IMR-90 (cell line): ENCODE data around the gene CSNK2A1. TPM values are rescaled to one million over a fixed set of nuclear protein-coding genes. Genes with fewer than 3 reads are reported as not detected.

Experiments
- ATAC-seq: fragments of 200-7000 bp; cut with Tn5 transposase; 2 replicates; pipeline ENCODE4 v1.9.1; 2020; ENCODE audit warnings: low read depth, mild to moderate bottlenecking, moderate library complexity
- BruUV-seq: library from RNA; stranded (reverse); fragments of 400-500 nt; replicated peaks from 2 replicates; lab custom pipeline; 2021; lab: Mats Ljungman, UMichigan
- CTCF ChIA-PET: fragments of 300-600 bp; formaldehyde crosslinking; extraction: SDS; loops from one replicate; lab custom pipeline; 2021; ENCODE audit warnings: antibody characterized with exemption; lab: Yijun Ruan, JAX
- POLR2A ChIA-PET: fragments of 300-600 bp; sonication (Branson Sonifier 250); formaldehyde crosslinking; loops from one replicate; lab custom pipeline; 2022; ENCODE audit warnings: antibody characterized with exemption; ENCODE audit not compliant: unreplicated experiment; lab: Charles Lee
- DNase-seq: peaks from one replicate; pipeline ENCODE4 v3.0.0; 2013
- H2AFZ ChIP-seq: replicated peaks from 2 replicates; pipeline ENCODE3; 2013; ENCODE audit warnings: low read length, mild to moderate bottlenecking; ENCODE audit not compliant: poor library complexity
- H2AK5ac ChIP-seq: 2 replicates; pipeline ENCODE4 v1.6.1; 2013; ENCODE audit warnings: low read depth, low read length, inconsistent platforms
- H2AK9ac ChIP-seq: replicated peaks from 2 replicates; pipeline ENCODE3; 2013; ENCODE audit warnings: mild to moderate bottlenecking, low read depth, low read length, moderate library complexity; ENCODE audit not compliant: poor library complexity
- H2BK120ac ChIP-seq: 2 replicates; pipeline ENCODE4 v1.6.1; 2013; ENCODE audit warnings: low read depth, low read length, inconsistent platforms
- H2BK15ac ChIP-seq: 3 replicates; pipeline ENCODE4 v1.6.1; 2013; ENCODE audit warnings: low read depth, low read length, inconsistent platforms
- H2BK20ac ChIP-seq: 2 replicates; pipeline ENCODE4 v1.6.1; 2013; ENCODE audit warnings: low read depth, mild to moderate bottlenecking, inconsistent platforms, low read length, moderate library complexity
- H2BK5ac ChIP-seq: 2 replicates; pipeline ENCODE4 v1.6.1; 2013; ENCODE audit warnings: mild to moderate bottlenecking, low read depth, low read length, inconsistent platforms; ENCODE audit not compliant: poor library complexity, severe bottlenecking
- H3K14ac ChIP-seq: replicated peaks from 2 replicates; pipeline ENCODE4 v1.6.1; 2013; ENCODE audit warnings: low read depth, low read length, inconsistent platforms
- H3K18ac ChIP-seq: 2 replicates; pipeline ENCODE4 v1.6.1; 2013; ENCODE audit warnings: low read depth, low read length, control low read depth
- H3K23ac ChIP-seq: 2 replicates; pipeline ENCODE4 v1.6.1; 2013; ENCODE audit warnings: low read depth, low read length, inconsistent platforms
- H3K27ac ChIP-seq: 2 replicates; pipeline ENCODE4 v1.5.1; 2013; ENCODE audit warnings: mild to moderate bottlenecking, control low read depth, low read length; ENCODE audit not compliant: insufficient read depth
- H3K27me3 ChIP-seq: 2 replicates; pipeline ENCODE4 v1.6.1; 2013; ENCODE audit warnings: low read length; ENCODE audit not compliant: control insufficient read depth, insufficient read depth
- H3K36me3 ChIP-seq: 2 replicates; pipeline ENCODE4 v1.6.1; 2013; ENCODE audit warnings: low read length, mixed read lengths; ENCODE audit not compliant: control insufficient read depth, insufficient read depth
- H3K4ac ChIP-seq: 2 replicates; pipeline ENCODE4 v1.6.1; 2013; ENCODE audit warnings: low read depth, low read length, inconsistent platforms
- H3K4me1 ChIP-seq: 2 replicates; pipeline ENCODE4 v1.6.1; 2013; ENCODE audit warnings: low read length, mixed read lengths; ENCODE audit not compliant: control insufficient read depth, insufficient read depth
- H3K4me2 ChIP-seq: 2 replicates; pipeline ENCODE4 v1.6.1; 2013; ENCODE audit warnings: low read depth, mild to moderate bottlenecking, control low read depth, low read length, moderate library complexity
- H3K4me3 ChIP-seq: 2 replicates; pipeline ENCODE4 v1.5.1; 2013; ENCODE audit warnings: low read depth, mild to moderate bottlenecking, control low read depth, low read length, moderate library complexity; ENCODE audit not compliant: insufficient read depth
- H3K56ac ChIP-seq: 2 replicates; pipeline ENCODE4 v1.6.1; 2013; ENCODE audit warnings: low read length, inconsistent platforms; ENCODE audit not compliant: insufficient read depth; ENCODE audit errors: extremely low read depth
- H3K79me1 ChIP-seq, 2 experiments: 2 replicates each; pipeline ENCODE4 v1.6.1; 2013; ENCODE audit warnings: low read length in 2 of 2, inconsistent platforms in 1 of 2, low read depth in 1 of 2
- H3K9ac ChIP-seq: 2 replicates; pipeline ENCODE4 v1.6.1; 2013; ENCODE audit warnings: low read depth, low read length, control low read depth
- H3K9me1 ChIP-seq: 2 replicates; pipeline ENCODE4 v1.6.1; 2013; ENCODE audit warnings: low read length, inconsistent platforms; ENCODE audit not compliant: insufficient read depth
- H3K9me3 ChIP-seq: 2 replicates; pipeline ENCODE4 v1.6.1; 2013; ENCODE audit warnings: low read length; ENCODE audit not compliant: control insufficient read depth, insufficient read depth
- H4K20me1 ChIP-seq: 2 replicates; pipeline ENCODE4 v1.6.1; 2013; ENCODE audit warnings: low read length, inconsistent platforms; ENCODE audit not compliant: insufficient read depth
- H4K5ac ChIP-seq: 2 replicates; pipeline ENCODE4 v1.6.1; 2013; ENCODE audit warnings: mild to moderate bottlenecking, low read depth, low read length, control low read depth
- H4K8ac ChIP-seq, 2 experiments: 2 replicates each; pipeline ENCODE4 v1.6.1; 2013; ENCODE audit warnings: low read depth in 2 of 2, low read length in 2 of 2, control low read depth in 1 of 2, inconsistent platforms in 1 of 2
- H4K91ac ChIP-seq: 2 replicates; pipeline ENCODE4 v1.6.1; 2013; ENCODE audit warnings: low read depth, low read length, inconsistent platforms; ENCODE audit not compliant: insufficient read depth
- CTCF ChIP-seq: conservative IDR thresholded peaks from 2 replicates; pipeline ENCODE4 v1.5.1; 2012; ENCODE audit warnings: mild to moderate bottlenecking, low read depth, low read length, improper control_type of control experiment
- MAFK ChIP-seq: IDR thresholded peaks from 2 replicates; pipeline ENCODE4 v1.6.1; 2012; ENCODE audit warnings: low read depth, low read length, improper control_type of control experiment
- MAZ ChIP-seq: IDR thresholded peaks from 2 replicates; pipeline ENCODE4 v1.6.1; 2012; ENCODE audit warnings: low read depth, mild to moderate bottlenecking, low read length, improper control_type of control experiment, moderate library complexity, borderline replicate concordance
- USF2 ChIP-seq: fragments of 150-350 bp; IDR thresholded peaks from 2 replicates; pipeline ENCODE4 v1.6.1; 2017; ENCODE audit warnings: mild to moderate bottlenecking, antibody characterized with exemption, low read length, low read depth
- WGBS, 2 experiments: methylation state at CpG; one replicate each; pipeline versions ENCODE4 v1.1.5 to v1.1.7; 2013; ENCODE audit warnings: missing lambda C conversion rate in 2 of 2; ENCODE audit not compliant: insufficient read length in 1 of 2; ENCODE audit errors: extremely low coverage in 2 of 2; 5-methylcytosine and 5-hydroxymethylcytosine counted together
- dilution Hi-C: fragments of 300-500 bp; cut with HindIII; formaldehyde crosslinking; loops from one replicate; pipeline ENCODE4 v1.14.3; 2018; ENCODE audit warnings: low sequenced_read_pairs; ENCODE audit not compliant: unreplicated experiment
- in situ Hi-C: fragments of 300-500 bp; cut with MboI; formaldehyde crosslinking; loops from 3 replicates; pipeline ENCODE4 v1.14.3; 2019; ENCODE audit warnings: low sequenced_read_pairs, inconsistent platforms, mixed read lengths
- intact Hi-C: fragments of 100-400 bp; cut with micrococcal nuclease; formaldehyde crosslinking; loops from 2 replicates; pipeline ENCODE4 v1.10.0; 2022
- polyA plus RNA-seq, 3 experiments: library from polyadenylated mRNA; depleted of rRNA; stranded (reverse); fragments of >200 nt; gene quantifications; 2 replicates each; pipeline ENCODE4 v1.2.3, GENCODE V29; 2012; ENCODE audit warnings: low replicate concordance in 1 of 3
- total RNA-seq: library from RNA; depleted of rRNA; stranded (reverse); fragments of >200 nt; gene quantifications from 2 replicates; pipeline ENCODE4 v1.2.3, GENCODE V29; 2012

Gene CSNK2A1
- total and polyA plus RNA-seq, 2 of the 4 experiments (the other 2 are of a cell fraction) = 86.3 to 151 TPM

GRCh38 chr20:562232-562897 lies 18.8 kb upstream of the CSNK2A1 start:
- peaks cover 33% of the 10 kb centered on the region for H3K27me3 ChIP-seq
- no peaks in the 10 kb centered on the region for H3K9me1 ChIP-seq
- ATAC-seq (no peak), DNase-seq (no peak)
- no peak overlapping the region for H3K18ac ChIP-seq
- no peak overlapping the region for H2AK9ac ChIP-seq
- intact Hi-C loops = no loop called here
- H2BK5ac ChIP-seq = no peak overlapping the region
- no peak overlapping the region for H4K5ac ChIP-seq
- 100% methylated on average over 1 of the region's 5 CpGs; no CpG with 5 or more reads in 1 of the 2 experiments for WGBS, 2 experiments
- ChIA-PET CTCF (interaction anchor here (0.6 to 3.1 kb wide), 5 partner anchors 18 to 204 kb away, joined by 3 to 30 read pairs (median 4); partner anchors contain the start of gene CSNK2A1), POLR2A (no interaction called here)
- H3K36me3 ChIP-seq = no peaks in the 10 kb centered on the region
- BruUV-seq = no TSS peak
- no peaks in the 10 kb centered on the region for H3K79me1 ChIP-seq
- H4K8ac ChIP-seq = no peak overlapping the region
- no peak overlapping the region for H3K9ac ChIP-seq
- no peaks in the 10 kb centered on the region for H3K9me3 ChIP-seq
- H3K4ac ChIP-seq = no peak overlapping the region
- H3K4me2 ChIP-seq = no peak overlapping the region
- no peak for TF ChIP-seq MAZ
- TF ChIP-seq USF2 = no peak
- TF ChIP-seq CTCF = no peak
- TF ChIP-seq MAFK = no peak
- no peak overlapping the region for H2BK120ac ChIP-seq
- no peak overlapping the region for H4K91ac ChIP-seq
- dilution Hi-C loops = no loop called here
- no peak overlapping the region for H3K56ac ChIP-seq
- in situ Hi-C loops = loop anchor here (5.0 to 10.0 kb wide), 3 partner anchors 85 to 175 kb away; partner anchors contain the start of gene SCRT2
- H3K4me3 ChIP-seq = no peak overlapping the region
- H3K27ac ChIP-seq = no peak overlapping the region
- no peak overlapping the region for H2BK20ac ChIP-seq
- no peak overlapping the region for H3K14ac ChIP-seq
- H2BK15ac ChIP-seq = no peak overlapping the region
- H2AK5ac ChIP-seq = no peak overlapping the region
- no peaks in the 10 kb centered on the region for H4K20me1 ChIP-seq
- H3K4me1 ChIP-seq = no peaks in the 10 kb centered on the region
- no peak overlapping the region for H2AFZ ChIP-seq
- no peak overlapping the region for H3K23ac ChIP-seq
